Endodermal cell (in vitro differentiated cells): ENCODE measurements around the gene JAKMIP2. TPM values are rescaled to one million over a fixed set of nuclear protein-coding genes. Genes with fewer than 3 reads are reported as not detected.

Experiments used
- DNase-seq: peaks from one replicate; pipeline ENCODE4 v3.0.0-alpha.2; 2017
- H3K27ac ChIP-seq: 2 replicates; pipeline ENCODE4 v1.5.1; 2013; ENCODE audit warnings: mild to moderate bottlenecking, low read depth, low read length, moderate library complexity
- H3K27me3 ChIP-seq: 2 replicates; pipeline ENCODE4 v1.6.1; 2013; ENCODE audit warnings: mild to moderate bottlenecking, low read length, moderate library complexity; ENCODE audit not compliant: insufficient read depth, control insufficient read depth, poor library complexity, severe bottlenecking
- H3K36me3 ChIP-seq: 2 replicates; pipeline ENCODE4 v1.7.0; 2013; ENCODE audit warnings: mild to moderate bottlenecking, low read length, moderate library complexity; ENCODE audit not compliant: control insufficient read depth, insufficient read depth
- H3K4me1 ChIP-seq: one replicate; pipeline ENCODE4 v1.7.0; 2013; ENCODE audit warnings: low read length; ENCODE audit not compliant: control insufficient read depth, insufficient read depth
- H3K4me3 ChIP-seq: 2 replicates; pipeline ENCODE4 v1.5.1; 2013; ENCODE audit warnings: mild to moderate bottlenecking, low read length, moderate library complexity
- H3K9ac ChIP-seq: 2 replicates; pipeline ENCODE4 v1.6.1; 2013; ENCODE audit warnings: mild to moderate bottlenecking, low read length, moderate library complexity; ENCODE audit not compliant: poor library complexity, severe bottlenecking; ENCODE audit errors: extremely low read depth
- H3K9me3 ChIP-seq: 2 replicates; pipeline ENCODE4 v1.6.1; 2013; ENCODE audit warnings: mild to moderate bottlenecking, low read length, moderate library complexity; ENCODE audit not compliant: control insufficient read depth
- H3K27ac Mint-ChIP-seq: 2 replicates; pipeline ENCODE4 v1.8.0; 2020; ENCODE audit warnings: mixed read lengths
- H3K27me3 Mint-ChIP-seq: 2 replicates; pipeline ENCODE4 v1.8.0; 2021; ENCODE audit warnings: mild to moderate bottlenecking, mixed read lengths; ENCODE audit not compliant: insufficient read depth
- H3K36me3 Mint-ChIP-seq: 2 replicates; pipeline ENCODE4 v1.8.0; 2020; ENCODE audit warnings: low read depth, mixed read lengths
- H3K4me1 Mint-ChIP-seq: 2 replicates; pipeline ENCODE4 v1.8.0; 2020; ENCODE audit warnings: mixed read lengths
- H3K4me3 Mint-ChIP-seq: 2 replicates; pipeline ENCODE4 v1.8.0; 2020; ENCODE audit warnings: mild to moderate bottlenecking, moderate library complexity, mixed read lengths
- H3K9me3 Mint-ChIP-seq: 2 replicates; pipeline ENCODE4 v1.8.0; 2020; ENCODE audit warnings: mild to moderate bottlenecking, mixed read lengths
- CTCF ChIP-seq: fragments of 200-600 bp; sonication (generic); conservative IDR thresholded peaks from 2 replicates; pipeline ENCODE4 v1.5.0; 2021; ENCODE audit warnings: antibody characterized with exemption, mild to moderate bottlenecking
- WGBS, 2 experiments: methylation state at CpG; one replicate each; pipeline versions ENCODE4 v1.1.5 to v1.1.7; 2013; ENCODE audit warnings: missing lambda C conversion rate in 2 of 2, mixed read lengths in 1 of 2; ENCODE audit not compliant: insufficient coverage in 1 of 2, insufficient read length in 1 of 2; 5-methylcytosine and 5-hydroxymethylcytosine counted together
- total RNA-seq, 2 donors: library from RNA; stranded (reverse); fragmentation: NEBNext Ultra II Directional in 1 of 2; extraction: Animal tissue kit (Norgen Biotek cat#: 25700) in 1 of 2; gene quantifications; 2 replicates in 1 of 2; 3 replicates in 1 of 2; pipeline ENCODE4 v1.2.1, GENCODE V29; 2021

The JAKMIP2 gene
- total RNA-seq, 2 donors from 2014 or later = 6.9 to 16.7 TPM

GRCh38 chr5:147578228-147579024 is 204.1 kb downstream of the JAKMIP2 start:
- H3K9me3 Mint-ChIP-seq = peaks cover 24% of the 10 kb centered on the region
- peak overlapping the region; percentile 30 for H3K4me3 Mint-ChIP-seq
- H3K36me3 Mint-ChIP-seq = peaks cover 9% of the 10 kb centered on the region
- H3K36me3 ChIP-seq = no peaks in the 10 kb centered on the region
- no peak overlapping the region for H3K27ac ChIP-seq
- H3K4me1 ChIP-seq = peaks cover 3% of the 10 kb centered on the region
- DNase-seq = peak; percentile 56
- H3K9me3 ChIP-seq = peaks cover 26% of the 10 kb centered on the region
- H3K27ac Mint-ChIP-seq = peak overlapping the region; percentile 42
- peak; percentile 86 for TF ChIP-seq CTCF
- WGBS, 2 experiments = 27 to 34% methylated on average over 6 to 8 of the region's 8 CpGs
- H3K4me3 ChIP-seq = peak overlapping the region; percentile 66
- H3K27me3 Mint-ChIP-seq = no peaks in the 10 kb centered on the region
- H3K4me1 Mint-ChIP-seq = peaks cover 16% of the 10 kb centered on the region
- peak overlapping the region; percentile 21 for H3K9ac ChIP-seq
- H3K27me3 ChIP-seq = no peaks in the 10 kb centered on the region

GRCh38 chr5:147576646-147577535 is 205.6 kb downstream of the JAKMIP2 start:
- no peak overlapping the region for H3K4me3 Mint-ChIP-seq
- WGBS, 2 experiments = 46 to 57% methylated on average over 6 to 15 of the region's 15 CpGs
- Histone ChIP-seq H3K27ac (no peak overlapping the region), H3K4me3 (no peak overlapping the region), H3K36me3 (no peaks in the 10 kb centered on the region), H3K27me3 (no peaks in the 10 kb centered on the region), H3K9me3 (peaks cover 22% of the 10 kb centered on the region), H3K9ac (no peak overlapping the region), H3K4me1 (peaks cover 3% of the 10 kb centered on the region)
- DNase-seq = peak; percentile 91
- peak; percentile 97 for TF ChIP-seq CTCF
- no peaks in the 10 kb centered on the region for H3K27me3 Mint-ChIP-seq
- peaks cover 9% of the 10 kb centered on the region for H3K36me3 Mint-ChIP-seq
- H3K4me1 Mint-ChIP-seq = peaks cover 16% of the 10 kb centered on the region
- H3K27ac Mint-ChIP-seq = no peak overlapping the region
- peaks cover 24% of the 10 kb centered on the region for H3K9me3 Mint-ChIP-seq

GRCh38 chr5:147575598-147575997 is 206.9 kb downstream of the JAKMIP2 start:
- H3K4me1 Mint-ChIP-seq = peaks cover 16% of the 10 kb centered on the region
- Histone ChIP-seq H3K36me3 (no peaks in the 10 kb centered on the region), H3K4me3 (no peak overlapping the region), H3K9me3 (peaks cover 10% of the 10 kb centered on the region), H3K27ac (no peak overlapping the region), H3K27me3 (no peaks in the 10 kb centered on the region), H3K9ac (no peak overlapping the region), H3K4me1 (peaks cover 3% of the 10 kb centered on the region)
- no peaks in the 10 kb centered on the region for H3K27me3 Mint-ChIP-seq
- H3K36me3 Mint-ChIP-seq = peaks cover 7% of the 10 kb centered on the region
- H3K4me3 Mint-ChIP-seq = no peak overlapping the region
- WGBS, 2 experiments = 93% methylated on average over 3 of the region's 4 CpGs; no CpG with 5 or more reads in 1 of the 2 experiments
- H3K9me3 Mint-ChIP-seq = peaks cover 15% of the 10 kb centered on the region
- DNase-seq = no peak
- H3K27ac Mint-ChIP-seq = no peak overlapping the region
- no peak for TF ChIP-seq CTCF
